ENCODE measurements around the gene SEMA4C. TPM values are rescaled to one million over a fixed set of nuclear protein-coding genes. Genes with fewer than 3 reads are reported as not detected.

The SEMA4C gene
- total and polyA plus RNA-seq, 9 of the 15 experiments (the other 6 are each of a cell fraction or from before 2014, with no cell fraction given): 0.32 to 59.7 (median 23.9) TPM

GRCh38 chr2:96913398-96914202, 43.7 kb upstream of the SEMA4C start (continued):
- peak; percentile 56; the same call in 1 of the 2 replicates for TF ChIP-seq ZNF592 (IDR thresholded peaks at IDR 0.05)
- peak; percentile 69 for TF ChIP-seq L3MBTL2 (IDR thresholded peaks at IDR 0.05)
- TF ChIP-seq PHTF2 (CRISPR knock-in tag; IDR thresholded peaks at IDR 0.05): no peak
- TF ChIP-seq ZNF280B (CRISPR knock-in tag; IDR thresholded peaks at IDR 0.05): no peak
- TF ChIP-seq POU5F1 (IDR thresholded peaks at IDR 0.05; ENCODE audit: borderline replicate concordance, low read depth, low read length, partially characterized antibody): no peak
- TF ChIP-seq CXXC5 (CRISPR knock-in tag; IDR thresholded peaks at IDR 0.05): no peak
- no peak for TF ChIP-seq NR4A1 (CRISPR knock-in tag; IDR thresholded peaks at IDR 0.05)
- TF ChIP-seq NR4A1 (tag; IDR thresholded peaks at IDR 0.05): no peak
- TF ChIP-seq HDAC8 (tag; IDR thresholded peaks at IDR 0.05): no peak
- TF ChIP-seq ZBTB40 (IDR thresholded peaks at IDR 0.05): no peak
- TF ChIP-seq ZBTB40 (CRISPR knock-in tag; IDR thresholded peaks at IDR 0.05): no peak
- TF ChIP-seq RCOR1 (IDR thresholded peaks at IDR 0.05; ENCODE audit: borderline replicate concordance in 1 of 2, low read depth in 2 of 2, low read length in 2 of 2): 0 out of 4 replicates have a peak, but pooled peaks of 1 of the 2 experiments have one; percentile 20
